Measurements from ENCODE around the gene PTPRN2.
"Not testable (repeated sequence)": the region's sequence is repeated elsewhere in the genome, so short reads cannot be mapped to it uniquely, and the experiment has no call there.

Gene PTPRN2

GRCh38 chr7:158244873-158245723 lies 342.5 kb downstream of the PTPRN2 start:
- no peak for DNase-seq

GRCh38 chr7:158244430-158244829 lies 343.2 kb downstream of the PTPRN2 start:
- no peak for DNase-seq

- no peak for DNase-seq
Observed at GRCh38 chr7:158241919-158242318, 345.7 kb downstream of the PTPRN2 start.

GRCh38 chr7:158240801-158241200 lies 346.8 kb downstream of the PTPRN2 start:
- DNase-seq: no peak

GRCh38 chr7:158239290-158239981 lies 348.2 kb downstream of the PTPRN2 start:
- no peak for DNase-seq

GRCh38 chr7:158238616-158239289 lies 348.9 kb downstream of the PTPRN2 start:
- no peak for DNase-seq

- no peak for DNase-seq
Observed at GRCh38 chr7:158237672-158238335, 349.8 kb downstream of the PTPRN2 start.

- DNase-seq: no peak
Observed at GRCh38 chr7:158236400-158236799, 351.2 kb downstream of the PTPRN2 start.

GRCh38 chr7:158235862-158236261 lies 351.8 kb downstream of the PTPRN2 start:
- DNase-seq: no peak

- no peak for DNase-seq
Observed at GRCh38 chr7:158229945-158230344, 357.7 kb downstream of the PTPRN2 start.

GRCh38 chr7:158228986-158229385 lies 358.6 kb downstream of the PTPRN2 start:
- no peak for DNase-seq

GRCh38 chr7:158228131-158228530 lies 359.5 kb downstream of the PTPRN2 start:
- DNase-seq: no peak

GRCh38 chr7:158227258-158227984 lies 360.2 kb downstream of the PTPRN2 start:
- DNase-seq: no peak

- DNase-seq: no peak
Observed at GRCh38 chr7:158216198-158216597, 371.4 kb downstream of the PTPRN2 start.

GRCh38 chr7:158209435-158209834 lies 378.2 kb downstream of the PTPRN2 start:
- no peak for DNase-seq

- DNase-seq: no peak
Observed at GRCh38 chr7:158206341-158206740, 381.3 kb downstream of the PTPRN2 start.

- no peak for DNase-seq
Observed at GRCh38 chr7:158204453-158204852, 383.2 kb downstream of the PTPRN2 start.

- not testable (repeated sequence) for DNase-seq
Observed at GRCh38 chr7:158203948-158204347, 383.7 kb downstream of the PTPRN2 start.

GRCh38 chr7:158194365-158194900 lies 393.2 kb downstream of the PTPRN2 start:
- DNase-seq: no peak

GRCh38 chr7:158193446-158193845 lies 394.2 kb downstream of the PTPRN2 start:
- DNase-seq: no peak

GRCh38 chr7:158192956-158193355 lies 394.7 kb downstream of the PTPRN2 start:
- DNase-seq: no peak

Measured in effector CD4-positive, alpha-beta T cell (primary cell).